22Rv1 (cell line): ENCODE measurements around the gene CCNK.

ENCODE experiments used
- ZFX ChIP-seq: fragments of 450-650 bp; IDR thresholded peaks from 2 replicates; pipeline ENCODE4 v1.6.1; 2017; ENCODE audit warnings: antibody characterized with exemption, borderline replicate concordance
- TF ChIP-seq, protein P1 (sequence below): fragments of 450-650 bp; IDR thresholded peaks from 2 replicates; pipeline ENCODE4 v1.5.1; 2017; ENCODE audit warnings: mild to moderate bottlenecking

DNA sequence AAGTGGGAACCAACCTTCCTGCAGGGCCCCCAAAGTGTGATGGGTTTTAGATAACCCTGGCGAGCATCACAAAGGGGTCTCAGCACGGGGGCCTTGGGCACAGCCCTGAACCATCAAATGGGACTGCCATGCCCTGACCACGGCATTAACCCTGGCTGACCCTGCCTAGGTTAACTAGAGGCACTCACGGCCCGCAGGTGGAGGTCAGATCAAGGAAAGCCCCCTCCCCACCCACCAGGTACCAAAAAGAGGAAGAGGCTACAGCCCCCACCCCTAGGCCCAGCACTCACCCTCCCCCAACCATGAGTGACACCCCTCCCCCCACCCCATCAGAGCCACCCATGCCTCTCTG is 42.5 kb downstream of the CCNK start:
- TF ChIP-seq, protein P1, sequence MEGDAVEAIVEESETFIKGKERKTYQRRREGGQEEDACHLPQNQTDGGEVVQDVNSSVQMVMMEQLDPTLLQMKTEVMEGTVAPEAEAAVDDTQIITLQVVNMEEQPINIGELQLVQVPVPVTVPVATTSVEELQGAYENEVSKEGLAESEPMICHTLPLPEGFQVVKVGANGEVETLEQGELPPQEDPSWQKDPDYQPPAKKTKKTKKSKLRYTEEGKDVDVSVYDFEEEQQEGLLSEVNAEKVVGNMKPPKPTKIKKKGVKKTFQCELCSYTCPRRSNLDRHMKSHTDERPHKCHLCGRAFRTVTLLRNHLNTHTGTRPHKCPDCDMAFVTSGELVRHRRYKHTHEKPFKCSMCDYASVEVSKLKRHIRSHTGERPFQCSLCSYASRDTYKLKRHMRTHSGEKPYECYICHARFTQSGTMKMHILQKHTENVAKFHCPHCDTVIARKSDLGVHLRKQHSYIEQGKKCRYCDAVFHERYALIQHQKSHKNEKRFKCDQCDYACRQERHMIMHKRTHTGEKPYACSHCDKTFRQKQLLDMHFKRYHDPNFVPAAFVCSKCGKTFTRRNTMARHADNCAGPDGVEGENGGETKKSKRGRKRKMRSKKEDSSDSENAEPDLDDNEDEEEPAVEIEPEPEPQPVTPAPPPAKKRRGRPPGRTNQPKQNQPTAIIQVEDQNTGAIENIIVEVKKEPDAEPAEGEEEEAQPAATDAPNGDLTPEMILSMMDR, result no peak
- TF ChIP-seq ZFX, result no peak
